NCI-H345 treated with DMSO at 0.1 percent for 48 hours (cell line): ENCODE data around the gene PKNOX2.

Experiments
- DNase-seq: peaks from one replicate; lab custom pipeline; 2025; ENCODE audit not compliant: unreplicated experiment; lab: John Stamatoyannopoulos, UW

The PKNOX2 gene

DNA sequence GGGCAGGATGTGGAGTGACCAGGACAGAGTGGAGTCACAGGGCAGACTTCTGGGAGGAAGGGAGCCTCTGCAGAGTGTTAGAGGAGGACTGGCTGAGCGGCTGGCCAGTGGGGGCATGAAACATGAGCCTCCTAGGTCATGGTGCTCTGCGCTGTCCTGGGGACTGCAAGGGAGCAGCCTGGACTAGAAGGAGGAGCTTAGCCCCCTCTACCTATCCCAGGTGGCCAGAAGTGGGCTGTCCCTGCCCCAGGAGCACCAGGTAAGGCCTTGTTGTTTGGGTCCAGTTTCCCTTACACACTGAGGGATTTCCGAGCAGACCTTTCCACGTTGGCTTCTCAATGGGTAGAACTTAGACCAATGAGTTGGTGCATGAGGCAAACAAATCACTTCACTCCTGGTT, 7.4 kb downstream of the PKNOX2 start:
- DNase-seq: no peak

- no peak for DNase-seq
Observed at GRCh38 chr11:125173027-125173426, 8.5 kb downstream of the PKNOX2 start.

DNA sequence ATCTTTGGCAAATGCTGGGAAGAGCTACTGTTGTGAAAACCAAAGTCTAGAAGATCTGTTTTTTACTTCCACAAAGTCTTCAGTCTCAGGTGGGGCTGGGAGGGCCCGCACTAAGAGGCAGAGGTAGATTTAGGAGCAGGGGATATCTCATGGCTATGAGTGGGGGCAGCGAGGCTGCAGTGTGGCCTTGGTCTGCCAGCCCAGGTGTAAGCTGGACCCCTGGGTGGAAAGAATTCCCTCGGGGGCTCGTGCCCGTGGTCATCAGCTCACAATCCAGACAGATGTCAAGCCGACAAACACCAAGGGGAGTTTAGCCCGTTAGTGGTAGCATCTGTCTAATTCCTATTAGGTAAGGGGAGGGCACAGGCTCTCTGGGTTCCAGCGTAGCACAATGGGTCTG, 9.0 kb downstream of the PKNOX2 start:
- no peak for DNase-seq

DNA sequence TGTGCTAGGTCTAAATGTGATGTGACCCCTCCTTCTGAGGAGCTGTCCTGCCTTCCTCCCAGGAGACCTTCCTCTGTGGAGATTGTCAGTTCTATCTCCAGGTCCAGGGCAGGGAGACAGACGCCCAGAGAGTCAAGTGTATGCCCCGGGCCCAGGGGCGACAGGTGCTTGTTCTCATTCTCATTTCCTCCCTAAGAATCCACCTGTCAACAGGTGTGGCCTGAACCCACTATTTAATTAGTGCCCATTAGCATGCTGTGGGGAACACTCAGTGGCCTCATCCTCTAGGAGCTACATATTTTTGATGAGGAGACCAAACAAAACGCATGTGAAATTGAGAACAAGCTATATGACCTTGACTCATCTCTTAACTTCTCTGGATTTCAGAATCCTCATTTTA, 9.5 kb downstream of the PKNOX2 start:
- DNase-seq: no peak

DNA sequence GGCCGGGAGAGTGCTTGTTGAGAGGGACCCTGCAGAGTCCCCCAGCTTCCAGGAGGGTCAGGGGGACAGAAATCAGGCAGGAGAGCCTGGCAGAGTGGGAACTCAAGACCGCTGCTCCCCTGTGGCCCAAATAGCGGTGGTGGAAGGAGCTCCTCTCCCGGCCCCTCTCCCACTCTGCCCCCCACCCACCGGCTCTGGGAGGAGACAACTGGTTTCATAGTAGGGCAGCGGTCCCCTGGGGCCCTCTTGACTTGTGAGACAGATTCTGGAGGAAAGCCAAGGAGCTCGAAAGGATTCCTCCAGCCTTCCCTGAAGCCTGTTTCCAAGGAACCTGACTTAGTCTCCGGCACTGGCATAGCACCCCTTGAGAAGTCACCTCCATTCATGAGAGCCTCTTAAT, 10.1 kb downstream of the PKNOX2 start:
- no peak for DNase-seq

DNA sequence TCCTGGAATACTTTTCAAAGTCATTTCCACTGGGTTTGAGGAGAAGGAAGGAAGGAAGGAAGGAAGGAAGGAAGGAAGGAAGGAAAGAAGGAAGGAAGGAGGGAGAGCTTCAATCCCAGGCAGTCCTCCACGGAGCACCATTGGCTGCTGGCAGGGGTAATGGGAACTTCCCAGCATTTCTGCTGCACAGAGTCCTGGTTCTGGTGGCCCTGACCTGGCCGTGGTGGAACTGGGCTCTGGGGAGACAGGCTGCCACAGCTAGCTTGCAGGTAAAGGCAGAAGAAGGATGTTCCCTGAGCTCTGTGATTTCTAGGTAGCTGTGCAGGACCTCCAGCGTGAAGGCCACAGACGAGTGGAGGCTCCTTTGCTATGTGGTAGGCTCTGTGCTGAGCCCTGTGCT, 10.6 kb downstream of the PKNOX2 start:
- DNase-seq: no peak

DNA sequence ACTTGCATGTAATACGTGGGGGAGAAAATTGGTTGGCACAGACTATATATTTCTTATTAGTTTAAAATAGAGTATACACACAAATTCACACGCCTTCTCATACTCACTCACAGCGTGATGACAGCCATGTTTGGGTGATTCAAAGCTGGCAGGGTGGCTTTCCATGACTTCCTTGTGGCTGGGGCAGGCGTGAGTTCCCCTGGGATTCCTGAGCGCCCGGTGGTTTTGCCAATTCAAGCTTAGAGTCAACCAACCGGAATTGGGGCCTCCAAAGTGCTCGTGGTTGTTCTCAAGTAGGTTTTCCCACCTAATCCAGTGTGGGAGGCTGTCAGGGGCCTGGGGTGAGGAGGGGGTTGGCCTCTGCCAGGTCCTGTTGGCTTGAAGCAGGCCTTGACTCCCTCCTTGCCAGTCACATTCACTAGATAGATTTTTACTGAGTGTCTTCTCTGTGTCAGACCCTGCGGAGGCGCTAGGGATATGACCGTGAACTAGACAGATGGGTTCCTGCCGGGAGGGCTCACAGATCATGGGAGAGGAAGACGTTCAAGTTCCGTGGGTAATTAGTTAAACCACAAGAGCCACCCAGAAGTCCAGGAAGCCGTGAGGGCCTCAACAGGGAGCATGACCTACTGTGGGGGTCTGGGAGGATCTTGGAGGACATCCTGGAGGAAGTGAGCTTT, 11.5 kb downstream of the PKNOX2 start:
- DNase-seq: no peak

GRCh38 chr11:125176866-125177265, 12.3 kb downstream of the PKNOX2 start:
- no peak for DNase-seq

GRCh38 chr11:125177543-125177942, 13.0 kb downstream of the PKNOX2 start:
- no peak for DNase-seq

GRCh38 chr11:125179346-125179745, 14.8 kb downstream of the PKNOX2 start:
- DNase-seq: no peak

- DNase-seq: no peak
Observed at GRCh38 chr11:125179895-125180294, 15.3 kb downstream of the PKNOX2 start.

DNA sequence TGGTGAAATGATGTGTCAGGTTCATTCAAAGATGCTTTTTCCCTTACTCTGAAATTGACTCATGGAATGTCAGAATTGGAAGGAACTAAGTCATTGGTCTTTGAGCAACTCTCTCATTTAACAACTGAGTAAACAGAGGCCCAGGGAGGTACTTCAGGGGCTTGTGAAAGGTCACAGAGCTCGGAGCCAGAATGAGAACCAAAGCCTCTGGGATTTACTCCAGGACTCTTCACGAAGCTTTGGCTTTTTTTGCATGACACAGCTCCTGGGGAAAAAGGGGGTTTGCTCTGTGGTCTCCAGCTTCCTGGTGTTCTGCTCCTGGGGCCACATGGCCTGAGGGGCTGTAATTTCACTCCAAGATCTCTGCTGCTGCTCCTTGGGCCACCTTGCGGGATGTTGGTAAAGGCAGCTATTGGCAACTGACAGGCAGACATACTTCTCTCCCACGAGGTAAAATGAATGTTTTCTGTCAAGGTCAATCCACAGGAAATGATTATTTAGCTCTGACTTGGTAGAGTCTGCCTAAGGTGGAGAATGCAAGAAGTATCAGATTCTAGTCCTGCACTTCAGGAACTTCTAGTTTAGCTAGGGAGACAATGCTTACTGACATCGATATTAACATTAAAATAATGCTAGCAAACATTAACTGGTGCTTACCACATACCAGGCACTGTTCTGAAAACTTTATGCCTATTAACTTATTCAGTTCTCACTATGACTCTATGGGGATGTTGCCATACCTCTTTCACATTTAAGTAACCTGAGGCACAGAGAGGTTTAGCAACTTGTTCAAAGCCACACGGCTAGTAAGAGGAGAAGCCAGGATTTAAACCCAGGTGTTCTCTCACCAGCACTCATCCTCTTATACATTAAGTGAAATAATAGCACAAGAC, 16.1 kb downstream of the PKNOX2 start:
- DNase-seq: no peak

DNA sequence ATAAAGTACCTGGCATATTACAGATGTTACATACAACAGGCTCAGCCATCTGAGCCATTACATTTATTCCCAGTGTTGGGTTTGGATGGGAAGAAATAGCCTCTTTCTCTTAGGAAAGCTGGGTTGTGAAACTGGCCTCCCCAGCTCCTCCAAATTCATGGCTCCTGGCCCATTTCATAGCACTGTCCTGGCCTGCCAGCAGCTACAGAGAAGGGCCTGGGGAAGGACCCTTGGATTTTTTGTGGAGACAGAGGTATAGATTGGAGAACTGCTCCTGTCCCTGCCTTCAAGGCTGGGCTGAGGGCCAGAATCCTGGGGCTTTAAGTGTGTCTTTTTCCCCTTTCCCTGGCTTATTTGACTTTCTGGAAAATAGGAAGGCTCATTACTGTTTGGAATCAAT, 18.0 kb downstream of the PKNOX2 start:
- no peak for DNase-seq

GRCh38 chr11:125183641-125184040, 19.1 kb downstream of the PKNOX2 start:
- no peak for DNase-seq

GRCh38 chr11:125188021-125188420, 23.5 kb downstream of the PKNOX2 start:
- DNase-seq: no peak

DNA sequence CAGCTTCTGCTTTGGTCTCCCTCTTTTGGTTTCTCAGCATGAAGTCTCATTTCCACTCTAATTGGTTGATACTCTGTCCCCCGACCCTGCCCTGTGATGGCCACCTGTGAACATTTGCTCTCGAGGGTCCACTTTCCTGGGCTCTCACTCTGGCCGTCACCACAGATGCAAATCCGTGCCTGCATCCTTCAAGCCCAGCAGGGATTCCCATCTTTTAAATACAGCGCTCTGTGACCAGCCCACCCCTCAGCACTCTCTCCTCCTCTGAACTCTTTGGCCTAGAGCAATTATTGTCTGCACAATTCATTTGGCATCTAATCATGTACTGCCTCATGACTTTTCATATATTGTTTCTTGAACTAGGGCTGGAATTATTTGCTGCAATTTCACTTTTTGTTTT, 26.0 kb downstream of the PKNOX2 start:
- DNase-seq: no peak

DNA sequence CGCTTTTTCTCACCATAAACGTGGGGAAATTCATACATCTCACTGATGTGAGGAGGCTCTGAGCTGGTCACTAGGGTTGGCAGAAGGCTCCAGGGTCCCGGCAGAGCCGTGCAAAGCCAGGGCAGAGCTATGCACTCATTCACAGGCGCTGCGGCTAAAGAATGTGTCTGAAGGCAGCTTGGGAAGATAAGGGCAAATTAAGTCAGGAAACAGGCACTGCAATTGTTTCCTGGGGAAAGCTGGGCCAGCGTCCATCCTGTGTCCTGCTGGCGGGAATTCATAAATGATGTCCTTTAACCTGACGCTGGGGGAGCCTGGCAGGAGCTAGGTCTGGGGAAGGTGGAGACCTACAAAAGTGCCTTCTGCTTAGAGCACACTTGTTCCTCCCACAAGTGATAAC, 27.6 kb downstream of the PKNOX2 start:
- no peak for DNase-seq

DNA sequence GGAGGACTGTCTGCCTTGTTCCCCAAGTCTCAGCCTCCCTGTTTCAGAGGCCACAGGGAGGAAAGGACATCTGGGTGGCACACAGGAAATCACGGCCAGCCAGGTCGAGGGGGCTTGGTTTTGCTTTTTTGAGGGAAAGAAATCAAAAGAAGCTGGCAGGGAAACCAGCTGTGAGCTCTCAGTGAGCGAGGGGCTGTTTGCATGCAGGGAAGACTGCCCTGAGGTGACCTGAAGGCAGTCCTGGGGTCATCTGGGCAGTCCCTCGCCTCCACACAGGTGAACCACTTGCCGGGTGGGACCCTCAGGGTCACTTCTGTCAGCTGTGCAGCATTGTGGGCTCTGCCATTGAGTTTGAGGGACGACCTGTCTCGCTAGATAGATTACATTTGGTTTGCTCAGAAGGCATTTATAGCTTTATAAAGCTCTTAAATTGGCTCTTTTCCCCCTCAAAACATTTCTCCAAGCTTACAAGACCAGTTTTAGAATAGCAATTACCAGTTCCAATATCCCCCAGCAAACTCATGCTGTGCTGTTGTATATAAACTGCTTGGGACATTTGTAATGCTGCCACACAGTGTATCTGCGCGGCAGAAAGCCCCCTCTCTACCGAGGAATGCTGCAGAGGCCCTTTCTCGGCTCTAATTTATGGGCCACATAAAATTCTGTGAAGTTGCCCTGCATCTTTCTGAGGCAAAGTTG, 28.3 kb downstream of the PKNOX2 start:
- no peak for DNase-seq

GRCh38 chr11:125193416-125193726, 28.8 kb downstream of the PKNOX2 start:
- DNase-seq: no peak

DNA sequence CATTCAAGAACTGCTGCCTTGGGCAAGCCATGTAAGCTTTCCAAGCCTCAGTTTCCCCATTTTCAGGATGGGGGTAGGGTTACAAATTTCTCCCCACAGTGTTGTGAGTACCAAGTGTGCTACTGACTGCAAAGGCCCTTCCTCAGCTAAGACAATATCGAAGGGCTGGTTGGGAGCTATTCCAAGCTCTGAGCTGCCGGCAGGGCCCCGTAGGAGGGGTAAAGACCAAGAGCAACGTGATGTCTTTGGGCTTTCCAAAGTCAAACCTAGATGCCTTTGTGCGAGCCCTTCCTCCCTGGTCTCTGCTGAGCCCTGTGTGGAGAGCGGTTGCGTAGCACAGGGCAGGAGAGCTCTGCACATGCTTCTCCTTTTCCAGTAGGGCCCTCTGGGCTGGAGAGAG, 29.3 kb downstream of the PKNOX2 start:
- no peak for DNase-seq

- no peak for DNase-seq
Observed at GRCh38 chr11:125199915-125200314, 35.4 kb downstream of the PKNOX2 start.

GRCh38 chr11:125200441-125200840, 35.9 kb downstream of the PKNOX2 start:
- no peak for DNase-seq
